ENCODE measurements around the gene UBE2H.

Gene UBE2H

DNA sequence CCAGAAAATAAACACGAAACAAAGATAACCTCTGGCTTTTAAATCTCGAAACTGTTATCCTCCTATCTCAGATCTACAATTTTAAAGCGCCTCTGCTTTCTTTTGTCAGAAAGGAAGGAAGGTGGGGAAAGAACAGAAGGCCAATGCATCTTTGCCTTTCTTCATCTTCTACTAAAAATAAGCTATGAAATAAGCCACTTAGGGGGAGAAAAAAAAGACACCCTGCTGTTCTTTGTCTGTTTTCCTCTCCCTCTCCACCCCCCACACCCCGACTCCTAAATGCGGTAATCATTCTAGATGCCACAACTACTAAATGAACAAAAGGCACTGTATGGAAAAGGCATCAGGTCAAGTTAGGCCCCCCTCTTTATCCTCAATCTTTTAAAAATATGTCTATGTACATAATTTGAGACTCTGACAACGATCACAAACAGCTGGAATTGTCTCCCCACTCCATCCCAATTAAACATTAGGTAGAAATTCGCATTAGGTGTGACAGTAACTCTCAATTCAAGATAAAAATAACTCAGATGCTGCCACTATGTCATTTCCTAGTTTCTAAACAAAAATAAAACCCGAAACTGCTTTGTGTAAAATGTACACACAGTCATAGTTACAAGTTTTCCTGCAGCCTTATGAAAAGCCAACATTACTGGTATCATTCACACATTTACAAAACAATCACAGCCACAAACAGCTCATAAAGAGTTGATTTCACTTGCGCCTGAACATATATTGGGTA, 2.4 kb downstream of the UBE2H start:
- no peak for DNase-seq

DNA sequence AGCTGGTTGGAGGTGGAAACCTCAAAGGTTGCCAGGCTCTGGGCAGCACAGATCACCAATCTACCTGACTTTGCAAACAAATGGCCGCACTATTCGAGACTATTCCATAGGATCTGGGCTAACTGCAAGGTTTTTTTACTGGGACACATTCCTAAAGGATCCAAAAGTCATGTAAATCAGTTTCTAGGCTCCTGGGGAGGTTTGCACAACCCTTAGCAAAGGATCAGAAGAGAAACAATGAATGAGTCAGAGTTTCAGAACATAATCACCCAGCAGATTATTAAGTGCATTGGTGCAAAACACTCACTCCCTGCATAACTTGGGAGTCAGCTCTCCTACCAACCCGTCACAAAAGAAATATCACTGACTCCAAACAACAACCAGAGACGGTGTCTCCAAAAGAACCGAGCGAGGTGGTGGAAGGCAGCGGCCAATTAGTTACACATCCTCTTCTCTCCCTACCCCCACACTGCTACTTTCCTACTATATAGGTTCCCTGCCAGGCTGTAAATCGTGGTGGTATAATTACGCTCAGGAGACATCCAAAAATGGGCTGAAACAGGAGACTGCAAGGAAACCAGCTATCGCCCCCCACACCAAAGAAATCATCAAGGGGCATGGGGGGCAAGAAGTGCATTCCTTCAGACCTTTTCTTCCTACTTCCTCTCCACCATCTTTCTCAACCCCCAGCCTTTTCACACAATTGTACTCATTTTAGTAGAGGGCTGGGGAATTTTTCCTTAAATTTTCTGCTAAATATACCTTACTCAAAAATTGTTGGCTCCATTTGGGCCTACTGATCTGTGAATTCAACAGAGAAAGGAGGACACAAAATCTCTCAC, 3.2 kb downstream of the UBE2H start:
- no peak for DNase-seq

DNA sequence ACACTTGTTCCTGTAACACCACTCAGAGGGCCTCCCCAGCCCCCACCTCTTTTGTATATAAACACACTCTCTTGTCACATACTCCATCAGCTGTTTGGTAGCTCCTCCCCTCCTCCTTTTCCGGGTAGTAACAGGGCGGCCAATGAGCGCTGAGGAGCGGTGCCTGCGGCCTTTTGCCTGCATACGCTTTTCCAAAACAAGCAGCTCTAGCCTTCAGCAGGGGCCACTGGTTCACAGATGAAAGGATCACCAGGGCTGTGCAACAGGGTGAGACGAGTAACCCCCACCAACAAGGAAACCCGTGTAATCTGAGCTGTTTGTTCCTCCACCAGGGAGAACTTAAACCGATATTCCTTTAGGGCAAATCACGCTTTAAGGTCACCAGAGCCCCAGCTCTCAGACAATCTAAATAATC, 3.9 kb downstream of the UBE2H start:
- peak; percentile 80 for DNase-seq

DNA sequence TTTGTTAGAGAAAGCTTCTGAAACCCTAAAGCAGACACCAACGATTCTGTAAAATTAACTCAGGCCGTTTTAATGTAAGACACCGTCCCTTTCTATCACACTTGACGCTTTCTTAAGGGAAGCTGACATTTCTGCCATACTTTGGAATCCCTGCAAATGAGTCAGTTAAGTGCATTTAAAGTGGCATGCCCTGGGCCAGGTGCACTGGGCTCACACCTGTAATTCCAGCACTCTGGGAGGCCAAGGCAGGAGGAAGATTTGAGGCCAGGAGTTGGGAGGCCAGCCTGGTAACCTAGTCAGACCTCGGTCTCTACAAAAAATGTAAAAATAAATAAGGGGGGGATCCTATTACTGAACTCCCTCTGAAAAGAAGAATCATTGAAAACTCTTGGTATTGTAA, 4.4 kb downstream of the UBE2H start:
- no peak for DNase-seq

DNA sequence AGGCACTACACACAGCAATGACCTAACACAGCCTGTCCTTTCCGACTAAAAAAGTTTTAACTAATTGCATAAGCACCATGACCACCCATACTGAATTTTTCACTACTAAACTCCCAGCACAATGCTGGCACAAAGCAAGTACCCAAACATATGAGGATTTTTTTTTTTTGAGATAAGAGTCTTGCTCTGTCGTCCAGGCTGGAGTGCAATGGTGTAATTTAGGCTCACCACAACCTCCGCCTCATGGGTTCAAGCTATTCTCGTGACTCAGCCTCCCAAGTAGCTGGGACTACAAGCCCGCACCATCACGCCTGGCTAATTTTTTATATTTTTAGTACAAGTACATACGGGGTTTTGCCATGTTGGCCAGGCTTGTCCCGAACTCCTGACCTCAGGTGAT, 5.1 kb downstream of the UBE2H start:
- no peak for DNase-seq

DNA sequence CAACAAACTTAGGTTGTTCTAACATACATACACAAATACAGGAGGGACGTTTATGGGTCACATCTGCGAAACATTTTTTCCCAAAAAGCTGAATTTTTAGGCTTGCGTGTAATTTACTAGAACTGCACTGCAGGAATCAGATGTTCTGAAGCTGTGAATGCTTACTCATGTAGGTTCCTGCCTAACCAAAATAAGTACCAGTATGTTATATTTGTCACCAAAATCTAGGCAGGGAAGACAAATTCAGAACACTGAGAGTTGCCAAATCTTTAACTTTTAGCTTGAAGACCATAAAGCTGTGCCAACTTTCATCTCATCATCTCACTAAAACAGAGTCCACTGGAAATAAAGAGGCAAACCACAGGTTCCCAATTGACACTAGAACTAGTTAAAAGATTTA, 5.7 kb downstream of the UBE2H start:
- DNase-seq: no peak

DNA sequence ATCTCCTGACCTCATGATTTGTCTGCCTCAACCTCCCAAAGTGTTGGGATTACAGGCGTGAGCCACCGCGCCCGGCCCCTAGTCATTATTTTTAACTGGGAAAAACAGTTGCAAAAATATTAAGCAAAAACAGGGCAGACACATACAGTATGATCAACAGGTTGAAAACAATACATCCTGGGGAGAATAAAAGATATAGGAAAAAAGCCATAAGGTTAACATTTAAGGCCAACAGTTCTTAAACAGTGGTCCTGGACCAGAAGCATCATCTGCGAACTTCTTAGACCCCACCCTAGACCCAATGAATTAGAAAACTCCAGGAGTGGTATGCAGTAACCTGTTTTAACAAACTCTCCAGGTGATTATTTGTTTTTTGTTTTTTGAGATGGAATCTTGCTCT, 6.5 kb downstream of the UBE2H start:
- no peak for DNase-seq

DNA sequence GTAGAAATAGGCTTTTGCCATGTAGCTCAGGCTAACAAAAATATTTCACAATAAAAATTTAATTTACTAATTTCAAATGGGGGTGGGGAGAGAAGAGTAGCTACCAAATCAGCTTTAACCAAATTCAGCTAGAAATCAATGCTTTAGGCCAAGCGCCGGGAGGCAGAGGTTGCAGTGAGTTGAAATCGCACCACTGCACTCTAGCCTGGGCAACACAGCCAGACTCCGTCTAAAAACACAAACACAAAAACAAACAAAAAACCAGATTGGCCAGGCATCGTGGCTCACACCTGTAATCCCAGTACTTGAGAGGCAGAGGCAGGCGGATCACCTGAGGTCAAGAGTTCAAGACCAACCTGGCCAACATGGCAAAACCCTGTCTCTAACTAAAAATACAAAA, 9.4 kb downstream of the UBE2H start:
- no peak for DNase-seq

DNA sequence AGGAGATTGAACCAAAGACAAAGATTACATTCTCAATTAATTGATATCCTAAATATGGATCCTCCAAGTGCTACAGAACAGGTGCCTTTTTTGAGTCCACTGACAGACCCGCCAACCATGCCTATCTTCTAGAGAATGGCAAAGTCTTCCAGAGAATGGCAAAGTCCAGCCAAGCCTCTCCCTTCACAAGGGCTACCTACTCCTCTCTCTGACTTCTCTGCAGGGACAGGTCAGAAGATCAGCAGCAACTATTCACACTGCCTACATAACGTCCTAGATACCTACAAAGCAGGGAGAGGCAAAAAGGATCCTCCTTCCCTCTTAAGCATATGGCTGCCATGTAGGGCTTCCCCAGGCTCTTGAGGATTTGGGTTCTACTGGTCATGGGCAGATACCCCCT, 12.4 kb downstream of the UBE2H start:
- no peak for DNase-seq

DNA sequence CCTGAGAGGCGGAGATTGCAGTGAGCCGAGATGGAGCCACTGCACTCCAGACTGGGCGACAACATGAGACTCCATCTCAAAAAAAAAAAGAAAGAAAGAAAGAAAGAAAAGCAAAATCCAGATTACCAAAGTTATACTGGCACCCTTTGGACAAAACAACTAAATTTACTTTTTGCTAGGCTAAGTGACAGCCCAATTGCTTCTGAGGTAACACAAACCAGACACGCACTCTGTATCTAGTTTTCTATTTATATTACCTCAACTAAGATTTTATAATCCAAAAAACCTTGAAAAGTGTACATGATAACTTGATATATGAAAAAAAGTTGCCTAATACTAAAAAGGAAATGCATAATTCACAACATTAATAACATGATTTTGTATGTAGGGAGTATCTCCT, 12.9 kb downstream of the UBE2H start:
- DNase-seq: no peak

DNA sequence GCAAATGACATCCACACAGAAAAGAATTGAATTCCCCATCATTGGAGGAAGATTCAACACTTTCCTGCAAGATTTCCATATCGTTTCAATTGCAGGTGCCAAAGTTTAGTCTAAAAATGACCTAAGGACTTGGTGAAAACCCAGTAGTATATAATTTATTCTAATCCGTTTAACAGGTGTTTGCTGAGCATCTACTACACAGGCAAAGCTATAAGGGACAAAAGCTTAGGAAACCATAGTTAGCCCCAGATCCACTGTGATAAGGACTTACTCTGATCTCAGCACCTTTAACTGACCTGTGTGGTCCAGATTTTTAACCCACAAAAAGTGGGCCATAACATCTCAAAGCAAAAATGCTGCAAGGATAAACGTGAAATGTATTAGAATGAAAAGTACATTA, 19.1 kb downstream of the UBE2H start:
- no peak for DNase-seq

DNA sequence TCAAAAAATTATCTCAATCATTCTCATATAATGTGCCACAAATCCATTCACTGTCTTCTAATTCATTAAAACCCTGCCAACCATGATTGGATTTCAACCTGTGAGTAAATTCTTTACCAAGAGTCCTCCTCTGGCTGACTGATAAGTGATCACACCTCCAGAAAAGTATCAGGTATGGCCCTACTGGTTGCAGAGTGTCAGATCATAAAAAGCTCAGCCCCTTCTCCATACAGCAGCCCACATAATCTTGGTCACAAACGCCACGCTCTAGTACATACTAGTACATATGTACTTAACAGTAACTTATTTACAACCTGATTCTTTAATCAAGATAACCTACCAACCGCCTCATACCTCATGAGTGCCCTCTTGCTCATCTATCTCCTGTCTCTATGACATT, 26.1 kb downstream of the UBE2H start:
- no peak for DNase-seq

DNA sequence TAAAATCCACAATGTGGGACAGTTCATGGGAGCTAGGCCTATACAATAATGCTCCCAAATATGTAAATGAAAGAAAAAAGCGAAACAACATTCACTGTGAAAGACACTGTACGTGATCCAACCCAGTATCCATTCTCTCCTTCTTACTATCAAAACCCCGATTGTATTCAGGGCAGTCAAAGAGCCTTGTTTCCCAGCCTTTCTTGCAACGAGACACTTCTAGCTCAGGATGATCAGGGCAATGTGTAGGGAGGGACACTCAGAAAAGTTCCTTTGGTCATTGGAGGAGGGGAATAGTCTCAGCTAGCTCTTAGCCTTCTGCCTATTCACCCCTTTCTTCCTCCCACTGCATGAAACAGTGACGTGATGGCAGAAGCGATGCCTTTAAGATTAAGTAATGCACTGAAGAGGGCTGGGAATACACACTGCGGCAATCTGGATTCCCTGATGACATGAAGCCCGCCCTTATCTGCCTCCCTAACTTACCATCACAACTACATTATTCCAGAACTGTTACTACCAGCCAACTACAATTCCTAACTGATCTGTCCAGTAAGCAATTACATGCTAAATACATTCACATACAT, 27.3 kb downstream of the UBE2H start:
- no peak for DNase-seq

DNA sequence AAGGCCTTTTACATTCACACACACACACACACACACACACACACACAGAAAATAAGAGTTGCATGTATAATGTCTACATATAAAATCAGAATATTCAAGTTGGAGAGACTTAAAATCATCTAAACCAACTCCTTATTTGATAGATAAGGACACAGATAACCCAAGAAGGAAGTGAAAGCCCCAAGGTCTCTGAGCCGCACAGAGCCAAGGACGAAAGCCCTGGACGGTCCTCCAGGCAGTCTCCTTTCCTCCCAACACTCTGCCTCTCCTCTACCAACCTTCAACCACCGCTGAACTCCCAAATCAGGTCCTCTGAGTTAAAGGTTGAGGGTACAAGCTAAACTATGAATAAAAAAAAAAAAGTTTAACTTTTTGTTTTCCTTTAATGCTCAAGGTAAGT, 28.2 kb downstream of the UBE2H start:
- DNase-seq: no peak

DNA sequence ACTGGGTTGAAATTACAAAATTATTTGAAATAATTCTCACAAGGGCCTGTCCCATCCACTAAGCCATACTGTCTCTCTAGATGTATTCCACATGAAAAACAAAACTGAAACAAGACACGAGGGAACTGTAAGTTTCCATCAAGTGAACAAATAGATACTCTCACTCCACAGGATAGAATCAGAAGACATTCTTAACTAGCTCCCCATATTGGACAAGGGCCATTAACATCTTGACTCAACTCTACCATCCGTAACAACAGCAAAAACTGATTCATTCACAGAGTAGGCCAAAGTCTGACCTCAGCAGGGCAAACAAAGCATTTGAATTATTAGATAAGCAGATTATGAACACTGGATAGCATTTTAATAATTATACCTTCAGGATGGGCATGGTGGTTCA, 29.1 kb downstream of the UBE2H start:
- DNase-seq: no peak

DNA sequence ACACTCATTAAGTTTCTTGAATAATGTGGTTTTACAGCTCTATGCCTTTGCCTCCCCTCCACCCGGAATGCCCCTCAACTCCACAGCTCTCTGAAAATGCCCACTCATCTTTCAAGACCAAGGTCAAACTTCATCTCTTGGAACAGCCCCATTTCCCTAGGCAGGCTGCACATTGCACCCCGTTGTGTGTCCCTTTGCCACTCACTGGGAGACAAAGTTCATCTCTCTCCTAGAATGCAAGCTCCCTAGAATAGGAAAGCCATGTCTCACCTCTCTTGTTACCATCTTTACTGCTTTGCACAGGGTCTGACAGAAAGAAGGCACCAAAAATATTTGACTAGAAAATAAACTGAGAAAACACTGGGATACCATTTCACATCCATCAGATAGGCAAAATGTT, 33.3 kb downstream of the UBE2H start:
- DNase-seq: no peak

DNA sequence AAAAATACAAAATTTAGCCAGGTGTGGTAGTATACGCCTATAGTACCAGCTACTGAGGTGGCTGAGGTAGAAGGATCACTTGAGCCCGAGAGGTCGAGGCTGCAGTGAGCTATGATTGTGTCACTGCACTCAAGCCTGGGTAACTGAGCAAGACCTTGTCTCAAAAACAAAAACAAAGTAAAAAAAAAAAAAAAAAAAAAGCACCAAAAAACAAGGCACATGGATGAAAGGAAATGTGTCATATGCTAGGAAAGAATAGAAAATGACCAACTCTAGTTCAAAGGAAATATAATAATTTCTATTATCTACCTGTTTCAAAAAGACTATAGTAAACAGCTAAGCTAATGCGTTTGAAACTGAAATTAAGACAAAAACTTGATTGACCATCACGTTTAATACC, 33.8 kb downstream of the UBE2H start:
- no peak for DNase-seq

DNA sequence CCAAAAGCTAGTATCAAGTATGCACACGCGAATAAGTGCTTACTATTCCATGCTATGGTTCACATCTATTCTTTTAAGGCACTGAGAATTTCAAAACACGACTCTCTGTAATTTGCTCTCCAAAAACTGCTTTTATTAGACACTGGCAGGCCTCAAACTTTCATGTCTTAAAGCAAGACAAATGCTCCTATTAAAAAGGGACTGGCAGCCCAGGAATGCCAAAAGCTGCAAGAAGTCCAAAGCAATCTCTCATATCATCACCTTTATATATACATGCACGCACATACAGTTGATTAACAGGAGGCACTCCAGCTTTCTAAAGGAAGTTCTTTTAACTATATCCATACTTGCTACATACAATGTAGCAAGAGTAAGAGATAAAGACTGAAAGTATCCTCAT, 34.8 kb downstream of the UBE2H start:
- no peak for DNase-seq

DNA sequence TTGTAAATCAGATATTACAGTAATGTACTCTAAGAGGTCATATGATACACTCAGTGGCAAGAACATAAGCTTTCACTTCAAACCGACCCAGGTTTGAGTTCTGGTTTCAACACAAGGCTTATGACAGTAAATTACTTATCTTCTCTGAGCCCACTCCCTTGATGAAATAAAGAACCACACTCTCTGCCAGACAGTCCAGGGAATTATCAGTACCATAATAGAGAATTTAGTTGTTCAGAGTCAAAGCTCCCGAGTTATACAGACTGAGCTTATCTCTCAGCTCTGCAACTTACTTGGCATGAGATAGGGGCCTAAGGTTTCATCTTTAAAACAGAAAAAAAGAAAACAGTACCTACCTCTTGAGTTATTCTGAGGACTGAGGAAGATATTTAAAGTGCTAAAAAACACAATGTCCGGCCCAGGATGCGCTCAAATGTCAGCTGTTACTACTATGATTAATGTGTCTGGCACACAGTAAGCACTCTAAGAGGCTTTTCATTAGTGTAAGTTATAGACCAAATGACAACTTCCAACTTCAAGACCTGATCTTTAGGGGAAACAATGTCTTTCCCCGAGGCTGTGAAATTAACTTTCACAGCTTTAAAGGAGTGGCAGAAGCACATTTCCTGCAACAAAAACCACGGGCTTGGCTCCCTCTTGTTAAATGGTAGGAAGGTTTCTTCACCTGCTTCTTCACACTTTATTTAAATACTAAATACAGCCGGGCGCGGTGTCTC, 38.1 kb downstream of the UBE2H start:
- DNase-seq: no peak

DNA sequence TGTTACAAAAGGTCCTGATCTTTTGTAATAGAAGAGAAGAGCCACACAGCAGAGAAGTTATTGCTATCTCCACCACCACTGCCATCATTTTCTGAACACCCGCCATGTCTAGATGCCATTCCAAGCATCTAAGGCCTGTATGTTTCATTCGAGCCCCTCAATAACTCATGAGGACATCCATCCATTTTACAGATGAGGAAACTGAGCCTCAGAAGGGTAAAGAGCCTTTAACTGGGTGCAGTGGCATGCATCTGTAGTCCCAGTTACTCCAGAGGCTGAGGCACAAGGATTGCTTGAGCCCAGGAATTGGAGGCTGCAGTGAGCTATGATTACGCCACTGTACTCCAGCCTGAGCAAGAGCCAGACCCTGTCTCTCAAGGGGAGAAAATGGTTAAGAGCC, 39.3 kb downstream of the UBE2H start:
- no peak for DNase-seq

DNA sequence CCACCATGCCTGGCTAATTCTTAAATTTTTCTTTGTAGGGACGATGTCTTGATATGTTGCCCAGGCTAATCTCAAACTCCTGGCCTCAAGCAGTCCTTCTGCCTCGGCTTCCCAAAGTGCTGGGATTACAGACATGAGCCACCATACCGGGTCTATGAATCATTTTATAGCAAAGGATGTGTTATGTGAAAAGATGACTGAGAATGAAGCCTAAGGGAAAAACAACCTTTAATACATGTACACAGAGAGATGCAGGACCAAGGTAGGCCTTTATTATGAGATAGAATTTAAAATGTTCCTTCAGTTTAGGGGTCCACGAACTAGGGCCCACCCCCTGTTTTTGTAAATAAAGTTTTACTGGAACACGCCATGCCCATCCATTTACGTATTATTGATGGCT, 41.0 kb downstream of the UBE2H start:
- DNase-seq: no peak

DNA sequence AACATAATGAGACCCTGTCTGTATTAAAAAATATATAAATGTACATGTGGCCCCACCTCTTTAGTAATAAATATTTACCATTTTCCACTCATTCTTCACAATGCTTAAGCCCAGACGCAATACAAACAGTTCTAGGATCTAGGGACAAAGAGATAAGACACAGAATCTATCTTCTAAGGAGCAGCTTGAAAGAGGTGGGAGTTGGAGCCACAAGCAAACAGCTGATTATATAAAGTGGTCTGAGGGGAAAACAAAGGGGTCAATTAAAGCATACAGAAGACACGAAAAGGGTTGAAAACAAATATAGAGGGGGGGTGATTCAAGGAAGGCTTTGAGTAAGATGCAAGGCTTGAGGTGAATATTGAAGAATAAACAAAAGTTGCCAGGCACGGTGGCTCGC, 43.1 kb downstream of the UBE2H start:
- DNase-seq: no peak

DNA sequence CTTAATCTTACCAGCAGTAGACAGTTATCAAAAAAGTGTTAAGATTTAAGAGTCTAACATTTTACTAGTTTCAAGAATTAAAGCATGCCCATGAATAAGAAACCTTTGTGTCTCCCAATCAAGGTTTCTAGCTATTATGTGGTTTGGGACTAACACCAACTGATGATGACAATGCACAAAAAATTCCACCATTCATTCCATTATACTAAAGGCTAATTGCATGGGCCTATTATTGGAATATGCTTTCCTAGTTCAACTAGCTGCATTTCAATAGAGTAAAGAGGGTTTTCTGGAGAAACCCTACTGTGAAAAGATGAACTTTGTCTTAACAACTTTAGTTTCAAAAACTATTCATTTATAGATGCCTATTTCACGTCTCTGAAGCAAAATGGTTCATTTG, 44.6 kb downstream of the UBE2H start:
- no peak for DNase-seq

Data from activated CD4-positive, alpha-beta T cell treated with anti-CD3 and anti-CD28 coated beads, Interleukin-2, amount 50 U/mL, for 1 hour (primary cell).